Spinal cord (tissue), 10 donors: ENCODE measurements around the gene ASPSCR1. TPM values are rescaled to one million over a fixed set of nuclear protein-coding genes. Genes with fewer than 3 reads are reported as not detected.

ENCODE experiments used
- DNase-seq, 6 donors: peaks; one replicate each; pipeline versions ENCODE4 v3.0.0 to v3.0.0-alpha.2; 2013 to 2015; ENCODE audit warnings: low spot score in 6 of 6, low read depth in 4 of 6
- H3K27ac ChIP-seq: one replicate; pipeline ENCODE4 v1.5.1; 2013; ENCODE audit warnings: low read depth, low read length, control low read depth
- H3K27me3 ChIP-seq: one replicate; pipeline ENCODE4 v1.6.1; 2013; ENCODE audit warnings: low read length; ENCODE audit not compliant: control insufficient read depth, insufficient read depth
- H3K36me3 ChIP-seq: one replicate; pipeline ENCODE4 v1.6.1; 2013; ENCODE audit warnings: low read length; ENCODE audit not compliant: control insufficient read depth, insufficient read depth
- H3K4me1 ChIP-seq: one replicate; pipeline ENCODE4 v1.6.1; 2013; ENCODE audit warnings: low read length; ENCODE audit not compliant: control insufficient read depth, insufficient read depth
- H3K4me3 ChIP-seq: one replicate; pipeline ENCODE4 v1.5.1; 2013; ENCODE audit warnings: low read depth, low read length, control low read depth
- H3K9me3 ChIP-seq: one replicate; pipeline ENCODE4 v1.6.1; 2013; ENCODE audit warnings: low read length; ENCODE audit not compliant: control insufficient read depth, insufficient read depth
- WGBS: methylation state at CpG from one replicate; pipeline ENCODE4 v1.1.5; 2013; ENCODE audit warnings: missing lambda C conversion rate; ENCODE audit not compliant: insufficient coverage; 5-methylcytosine and 5-hydroxymethylcytosine counted together
- long read RNA-seq, 4 donors: transcript quantifications; one replicate each; lab custom pipeline, GENCODE V29; 2026
- polyA plus RNA-seq, 2 donors: library from polyadenylated mRNA; unstranded; fragments of 120-200 nt; gene quantifications; one replicate each; pipeline ENCODE4 v1.2.1, GENCODE V29; 2013; ENCODE audit not compliant: insufficient read length in 2 of 2
- total RNA-seq, 2 donors: library from RNA; depleted of rRNA in 1 of 2; stranded (reverse); fragments of 120-200 nt in 1 of 2; fragments of >200 nt in 1 of 2; gene quantifications; one replicate each; pipeline versions ENCODE4 v1.2.3 to v1.2.4, GENCODE V29; 2013 to 2014
- donor health status: healthy.

ASPSCR1 gene, protein sequence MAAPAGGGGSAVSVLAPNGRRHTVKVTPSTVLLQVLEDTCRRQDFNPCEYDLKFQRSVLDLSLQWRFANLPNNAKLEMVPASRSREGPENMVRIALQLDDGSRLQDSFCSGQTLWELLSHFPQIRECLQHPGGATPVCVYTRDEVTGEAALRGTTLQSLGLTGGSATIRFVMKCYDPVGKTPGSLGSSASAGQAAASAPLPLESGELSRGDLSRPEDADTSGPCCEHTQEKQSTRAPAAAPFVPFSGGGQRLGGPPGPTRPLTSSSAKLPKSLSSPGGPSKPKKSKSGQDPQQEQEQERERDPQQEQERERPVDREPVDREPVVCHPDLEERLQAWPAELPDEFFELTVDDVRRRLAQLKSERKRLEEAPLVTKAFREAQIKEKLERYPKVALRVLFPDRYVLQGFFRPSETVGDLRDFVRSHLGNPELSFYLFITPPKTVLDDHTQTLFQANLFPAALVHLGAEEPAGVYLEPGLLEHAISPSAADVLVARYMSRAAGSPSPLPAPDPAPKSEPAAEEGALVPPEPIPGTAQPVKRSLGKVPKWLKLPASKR
- 10 to 100 TPM; 22.3 to 42.8 TPM for total RNA-seq
- polyA plus RNA-seq, result 10 to 100 TPM; 38.9 to 53.7 TPM
- long read RNA-seq, donor 1, transcript ASPSCR1-217 (2 exons, 3,976 nt), result major isoform, 5 of 9 reads
- long read RNA-seq, donor 1, partial matches to known transcripts, result 0 of 9 reads
- long read RNA-seq, donor 1, other reads (novel, unspliced or antisense), result 0 of 9 reads
- long read RNA-seq, donor 2, partial matches to known transcripts, result 0 of 3 reads
- long read RNA-seq, donor 2, other reads (novel, unspliced or antisense), result 0 of 3 reads
- long read RNA-seq, donor 3, partial matches to known transcripts, result 7 of 8 reads
- long read RNA-seq, donor 3, other reads (novel, unspliced or antisense), result 0 of 8 reads
- long read RNA-seq, donor 4, full-length matches to known transcripts, result 24 of 116 reads
- long read RNA-seq, donor 4, partial matches to known transcripts, result 60 of 116 reads
- long read RNA-seq, donor 4, other reads (novel, unspliced or antisense), result 32 of 116 reads

DNA sequence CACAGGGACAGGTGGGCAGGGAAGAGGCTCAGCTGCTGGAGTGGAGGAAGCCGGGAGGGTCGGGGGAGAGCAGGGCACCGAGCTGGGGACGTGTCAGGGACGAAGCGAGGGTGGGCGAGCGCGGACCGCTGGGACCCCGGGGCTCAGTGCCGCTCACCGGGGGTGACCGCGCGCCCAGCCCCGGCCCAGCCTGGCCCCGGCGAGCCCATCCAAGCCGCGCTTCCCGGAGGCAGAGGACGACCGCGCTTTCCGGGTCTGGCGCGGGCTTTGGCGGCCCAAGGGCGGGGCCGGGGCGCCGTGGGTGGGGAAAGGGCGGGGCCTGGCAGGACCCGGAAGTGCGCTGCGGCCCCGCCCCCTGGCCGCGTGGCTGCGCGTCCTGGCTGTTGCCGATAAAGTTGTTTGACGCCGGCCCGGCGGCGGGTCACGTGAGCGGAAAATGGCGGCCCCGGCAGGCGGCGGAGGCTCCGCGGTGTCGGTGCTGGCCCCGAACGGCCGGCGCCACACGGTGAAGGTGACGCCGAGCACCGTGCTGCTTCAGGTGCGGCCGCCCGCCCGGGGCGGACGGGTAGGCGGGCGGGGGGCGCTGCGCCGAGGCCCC lies at the start of gene ASPSCR1:
Gene ASPSCR1 (plus strand): TSS at position 419 of the 598 bp plus-strand sequence. CDS start 18 bp downstream, at position 437.
- Histone ChIP-seq H3K36me3 (peaks cover 28% of the 10 kb centered on the region), H3K27me3 (no peaks in the 10 kb centered on the region), H3K27ac (peak within 1 kb of the TSS; percentile 33), H3K4me1 (peaks cover 24% of the 10 kb centered on the region), H3K9me3 (no peaks in the 10 kb centered on the region), H3K4me3 (peak within 1 kb of the TSS; percentile 64)
- DNase-seq, result peak; percentile 67 to 97 (median 88)
- 0% methylated on average over 76 of the region's 76 CpGs for WGBS

- H3K27ac ChIP-seq, result peak within 1 kb of the TSS; percentile 78
- peaks cover 39% of the 10 kb centered on the region for H3K36me3 ChIP-seq
- no peaks in the 10 kb centered on the region for H3K9me3 ChIP-seq
- H3K4me3 ChIP-seq, result peak within 1 kb of the TSS; percentile 68
- under 1% methylated on average over 94 of the region's 98 CpGs for WGBS
- no peaks in the 10 kb centered on the region for H3K27me3 ChIP-seq
- peak; percentile 91 to 99 (median 97) for DNase-seq
- peaks cover 67% of the 10 kb centered on the region for H3K4me1 ChIP-seq
Observed at GRCh38 chr17:81927653-81928543, 49.5 kb upstream of the ASPSCR1 start, which contains the start of gene MAFG. TSS of gene MAFG (minus strand) at chr17:81927735. CDS start at chr17:81923185, 4,550 bp downstream.

DNA sequence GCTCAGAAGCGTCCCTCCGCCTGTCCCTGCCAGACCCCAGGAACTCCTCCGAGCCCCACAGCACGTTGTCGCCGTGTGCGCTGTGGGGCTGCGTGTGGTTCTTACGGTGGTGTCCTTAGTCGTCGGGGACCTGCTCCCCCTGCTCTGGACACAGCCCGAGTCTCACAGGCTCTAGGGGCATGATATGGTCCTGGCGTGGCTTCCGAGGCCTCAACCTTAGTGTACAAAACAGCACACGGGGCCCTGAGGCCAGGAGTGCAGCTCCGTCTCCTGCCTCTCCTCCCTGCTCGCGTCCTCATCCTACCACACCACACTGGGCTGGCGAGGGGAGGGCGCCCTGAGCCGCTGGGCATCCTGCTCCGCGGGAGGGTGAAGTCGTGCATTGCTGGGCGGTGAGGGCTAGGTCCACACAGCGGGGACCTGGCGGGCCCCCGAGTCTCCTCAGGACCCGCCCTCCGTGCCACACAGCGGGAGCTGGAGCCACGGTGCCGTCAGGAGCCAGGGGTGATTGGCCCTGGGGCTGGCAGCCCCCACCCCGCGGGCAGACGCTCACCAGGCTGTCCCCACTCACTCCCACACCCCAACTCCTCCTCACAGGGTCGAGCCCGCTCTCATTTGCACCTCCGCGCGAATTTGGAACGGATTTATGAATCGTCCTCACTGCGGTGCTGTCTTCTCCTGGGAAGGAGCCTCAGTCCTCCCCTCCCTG lies 48.7 kb upstream of the ASPSCR1 start:
- Histone ChIP-seq H3K4me3 (peak overlapping the region; percentile 45), H3K36me3 (peaks cover 39% of the 10 kb centered on the region), H3K4me1 (peaks cover 62% of the 10 kb centered on the region), H3K9me3 (no peaks in the 10 kb centered on the region), H3K27ac (no peak overlapping the region), H3K27me3 (no peaks in the 10 kb centered on the region)
- no peak for DNase-seq
- 10% methylated on average over 44 of the region's 44 CpGs for WGBS

GRCh38 chr17:81929253-81930141 lies 47.9 kb upstream of the ASPSCR1 start:
- H3K4me1 ChIP-seq, result peaks cover 54% of the 10 kb centered on the region
- 89% methylated on average over 27 of the region's 31 CpGs for WGBS
- no peaks in the 10 kb centered on the region for H3K9me3 ChIP-seq
- H3K27ac ChIP-seq, result no peak overlapping the region
- H3K4me3 ChIP-seq, result no peak overlapping the region
- DNase-seq, result no peak
- peaks cover 46% of the 10 kb centered on the region for H3K36me3 ChIP-seq
- H3K27me3 ChIP-seq, result no peaks in the 10 kb centered on the region

GRCh38 chr17:81930142-81931125 lies 47.0 kb upstream of the ASPSCR1 start:
- Histone ChIP-seq H3K36me3 (peaks cover 51% of the 10 kb centered on the region), H3K9me3 (no peaks in the 10 kb centered on the region), H3K4me3 (no peak overlapping the region), H3K4me1 (peaks cover 47% of the 10 kb centered on the region), H3K27me3 (no peaks in the 10 kb centered on the region), H3K27ac (no peak overlapping the region)
- 56% methylated on average over 14 of the region's 20 CpGs for WGBS
- DNase-seq, result no peak

DNA sequence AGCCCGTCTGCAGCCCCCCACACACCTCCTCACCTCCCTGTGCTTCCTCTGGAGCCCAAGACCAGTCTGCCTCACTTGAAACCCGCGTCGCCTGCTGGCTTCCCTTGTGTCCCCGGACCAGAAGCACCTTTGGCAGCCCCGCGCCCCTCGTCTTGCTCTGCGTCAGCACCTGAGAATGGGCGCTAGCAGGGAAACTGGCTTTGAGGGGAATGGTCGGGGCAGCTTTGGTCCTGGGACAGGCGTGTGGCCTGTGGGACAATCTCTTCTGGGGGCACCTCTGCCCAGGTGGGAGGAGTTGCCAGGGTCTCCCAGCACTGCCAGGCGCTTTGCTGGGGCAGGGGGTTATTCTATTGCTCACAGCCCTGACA lies 46.3 kb upstream of the ASPSCR1 start:
- Histone ChIP-seq H3K4me1 (peaks cover 47% of the 10 kb centered on the region), H3K36me3 (peaks cover 55% of the 10 kb centered on the region), H3K27ac (no peak overlapping the region), H3K4me3 (no peak overlapping the region), H3K27me3 (no peaks in the 10 kb centered on the region), H3K9me3 (no peaks in the 10 kb centered on the region)
- 81% methylated on average over 12 of the region's 13 CpGs for WGBS
- DNase-seq, result no peak
